Smooth muscle cell (in vitro differentiated cells): ENCODE results near the gene SAE1. TPM values are rescaled to one million over a fixed set of nuclear protein-coding genes. Genes with fewer than 3 reads are reported as not detected.
A peak's percentile ranks its signal among the peaks of the same experiment; 100 is the strongest.

ENCODE experiments used
- DNase-seq: peaks from one replicate; lab custom pipeline; 2025; ENCODE audit not compliant: unreplicated experiment; lab: John Stamatoyannopoulos, UW
- H2AFZ ChIP-seq: fragments of 200-600 bp; sonication (generic); 2 replicates; pipeline ENCODE4 v1.6.0; 2016; ENCODE audit warnings: antibody characterized with exemption, low read depth, mild to moderate bottlenecking
- H3F3A ChIP-seq: fragments of 200-600 bp; sonication (generic); 2 replicates; pipeline ENCODE4 v1.6.0; 2017; ENCODE audit warnings: antibody characterized with exemption, low read depth
- H3K27ac ChIP-seq: fragments of 200-600 bp; sonication (generic); 2 replicates; pipeline ENCODE4 v1.5.1; 2016; ENCODE audit warnings: low read depth, mild to moderate bottlenecking
- H3K27me3 ChIP-seq: fragments of 200-600 bp; sonication (generic); 2 replicates; pipeline ENCODE4 v1.6.1; 2016; ENCODE audit warnings: low read depth, mild to moderate bottlenecking
- H3K36me3 ChIP-seq: fragments of 200-600 bp; sonication (generic); 2 replicates; pipeline ENCODE4 v1.5.1; 2016; ENCODE audit warnings: low read depth
- H3K4me1 ChIP-seq: fragments of 200-600 bp; sonication (generic); 2 replicates; pipeline ENCODE4 v1.5.1; 2016; ENCODE audit warnings: low read depth
- H3K4me2 ChIP-seq: fragments of 200-600 bp; sonication (generic); 2 replicates; pipeline ENCODE4 v1.6.0; 2016; ENCODE audit warnings: mild to moderate bottlenecking
- H3K4me3 ChIP-seq: fragments of 200-600 bp; sonication (generic); 2 replicates; pipeline ENCODE4 v1.5.1; 2016; ENCODE audit warnings: mild to moderate bottlenecking
- H3K79me2 ChIP-seq: fragments of 200-600 bp; sonication (generic); 2 replicates; pipeline ENCODE4 v1.6.0; 2016; ENCODE audit warnings: low read depth, mild to moderate bottlenecking
- H3K9ac ChIP-seq: fragments of 200-600 bp; sonication (generic); 2 replicates; pipeline ENCODE4 v1.6.0; 2016; ENCODE audit warnings: low read depth
- H3K9me3 ChIP-seq: fragments of 200-600 bp; sonication (generic); replicated peaks from 2 replicates; pipeline ENCODE4 v1.5.1; 2016; ENCODE audit warnings: low read depth
- H4K20me1 ChIP-seq: fragments of 200-600 bp; sonication (generic); 2 replicates; pipeline ENCODE4 v1.6.0; 2016; ENCODE audit warnings: low read depth
- CTCF ChIP-seq: fragments of 200-600 bp; sonication (generic); IDR thresholded peaks from 2 replicates; pipeline ENCODE4 v1.5.1; 2017; ENCODE audit warnings: borderline replicate concordance, mild to moderate bottlenecking, antibody characterized with exemption; ENCODE audit not compliant: insufficient read depth, poor library complexity, severe bottlenecking
- whole genome bisulfite sequencing: methylation state at CpG from one replicate; pipeline ENCODE4 v1.1.7; 2016; ENCODE audit warnings: low lambda C conversion rate; 5-methylcytosine and 5-hydroxymethylcytosine counted together
- polyA plus RNA-seq: library from polyadenylated mRNA; unstranded; fragments of >200 nt; fragmentation: Nextera tagmentation; extraction: Ambion mirVana; gene quantifications from 2 replicates; pipeline ENCODE4 v1.2.1, GENCODE V29; 2016
- total RNA-seq: library from RNA; depleted of rRNA; stranded (reverse); fragments of >200 nt; gene quantifications from 2 replicates; pipeline ENCODE4 v1.2.3, GENCODE V29; 2014

The SAE1 gene
- total and polyA plus RNA-seq, 2 experiments from 2014 or later, result 65.9 to 89.4 TPM

- peak overlapping the region; percentile 90 for H3K4me2 ChIP-seq
- H3K27ac ChIP-seq, result peak overlapping the region; percentile 100
- no peaks in the 10 kb centered on the region for H4K20me1 ChIP-seq
- H3K27me3 ChIP-seq, result no peaks in the 10 kb centered on the region
- no peak for TF ChIP-seq CTCF
- peaks cover 25% of the 10 kb centered on the region for H3K79me2 ChIP-seq
- peaks cover 17% of the 10 kb centered on the region for H3K4me1 ChIP-seq
- 82% methylated on average over 26 of the region's 26 CpGs for WGBS
- peak overlapping the region; percentile 99 for H3K4me3 ChIP-seq
- no peaks in the 10 kb centered on the region for H3K36me3 ChIP-seq
- no peaks in the 10 kb centered on the region for H3K9me3 ChIP-seq
- H2AFZ ChIP-seq, result no peak overlapping the region
- no peak for DNase-seq
- peaks cover 29% of the 10 kb centered on the region for H3F3A ChIP-seq
- peak overlapping the region; percentile 100 for H3K9ac ChIP-seq
Observed at GRCh38 chr19:47113850-47114651, 16.6 kb upstream of the SAE1 start.

- Histone ChIP-seq H3K4me2 (no peak overlapping the region), H3K9ac (no peak overlapping the region), H3K4me3 (no peak overlapping the region), H3K27me3 (no peaks in the 10 kb centered on the region), H3K9me3 (no peaks in the 10 kb centered on the region), H4K20me1 (no peaks in the 10 kb centered on the region), H3F3A (no peaks in the 10 kb centered on the region), H3K79me2 (no peaks in the 10 kb centered on the region), H2AFZ (no peak overlapping the region), H3K4me1 (no peaks in the 10 kb centered on the region), H3K36me3 (no peaks in the 10 kb centered on the region), H3K27ac (no peak overlapping the region)
- TF ChIP-seq CTCF, result no peak
- 93% methylated on average over 6 of the region's 6 CpGs for WGBS
- no peak for DNase-seq
Observed at GRCh38 chr19:47120470-47121067, 10.1 kb upstream of the SAE1 start.

- H3K36me3 ChIP-seq, result no peaks in the 10 kb centered on the region
- H3K4me3 ChIP-seq, result no peak overlapping the region
- H4K20me1 ChIP-seq, result no peaks in the 10 kb centered on the region
- H3F3A ChIP-seq, result no peaks in the 10 kb centered on the region
- H3K27me3 ChIP-seq, result no peaks in the 10 kb centered on the region
- no peaks in the 10 kb centered on the region for H3K9me3 ChIP-seq
- H3K79me2 ChIP-seq, result no peaks in the 10 kb centered on the region
- WGBS, result 67% methylated on average over 14 of the region's 14 CpGs
- H3K9ac ChIP-seq, result no peak overlapping the region
- no peak for TF ChIP-seq CTCF
- DNase-seq, result no peak
- no peak overlapping the region for H2AFZ ChIP-seq
- H3K4me2 ChIP-seq, result no peak overlapping the region
- H3K27ac ChIP-seq, result peak overlapping the region; percentile 47
- H3K4me1 ChIP-seq, result no peaks in the 10 kb centered on the region
Observed at GRCh38 chr19:47122359-47123335, 8.0 kb upstream of the SAE1 start.
